GM12878 (cell line): ENCODE results near the gene DENND1A. TPM values are rescaled to one million over a fixed set of nuclear protein-coding genes. Genes with fewer than 3 reads are reported as not detected.

ENCODE experiments used
- ATAC-seq: fragments of 200-7000 bp; cut with Tn5 transposase; 3 replicates; pipeline ENCODE4 v1.9.1; 2020; ENCODE audit warnings: mild to moderate bottlenecking, moderate library complexity
- BruUV-seq: library from RNA; stranded (reverse); fragments of 400-500 nt; replicated peaks from 2 replicates; lab custom pipeline; 2021; lab: Mats Ljungman, UMichigan
- CTCF ChIA-PET: fragments of 300-600 bp; sonication (Branson Sonifier 250); formaldehyde crosslinking; extraction: SDS; loops from one replicate; lab custom pipeline; 2021; ENCODE audit warnings: inconsistent platforms; lab: Yijun Ruan, JAX
- POLR2A ChIA-PET: fragments of 350-600 bp; formaldehyde crosslinking; extraction: SDS; loops from one replicate; lab custom pipeline; 2021; ENCODE audit warnings: inconsistent platforms; lab: Charles Lee
- RAD21 ChIA-PET: fragments of 300-600 bp; sonication (Branson Sonifier 250); formaldehyde crosslinking; loops from one replicate; lab custom pipeline; 2023; ENCODE audit warnings: antibody characterized with exemption; ENCODE audit not compliant: unreplicated experiment; lab: Charles Lee
- SMC1A ChIA-PET: fragments of 300-600 bp; sonication (Branson Sonifier 250); formaldehyde crosslinking; loops from one replicate; lab custom pipeline; 2023; ENCODE audit not compliant: unreplicated experiment, uncharacterized antibody; lab: Charles Lee
- DNase-seq: peaks from one replicate; pipeline ENCODE4 v3.0.0-alpha.2; 2011; ENCODE audit warnings: low read depth, low spot score
- FAIRE-seq: peaks from 3 replicates; lab custom pipeline; 2011; peaks lifted over from hg19 to GRCh38; lab: Jason Lieb, UNC
- H2AFZ ChIP-seq: 2 replicates; pipeline ENCODE4 v1.6.0; 2011; ENCODE audit warnings: low read depth, low read length, control low read depth; ENCODE audit not compliant: control insufficient read depth
- H3K27ac ChIP-seq: 2 replicates; pipeline ENCODE4 v1.5.1; 2011; ENCODE audit warnings: control low read depth; ENCODE audit not compliant: control insufficient read depth, insufficient read depth
- H3K27me3 ChIP-seq, 2 experiments: replicated peaks in 1 of 2; 2 replicates each; pipeline versions ENCODE4 v1.6.0 to v1.6.1; 2011; ENCODE audit warnings: low read length in 1 of 2; ENCODE audit not compliant: control insufficient read depth in 2 of 2, insufficient read depth in 2 of 2
- H3K36me3 ChIP-seq, 2 experiments: 2 replicates each; pipeline ENCODE4 v1.5.1; 2011; ENCODE audit warnings: low read length in 1 of 2; ENCODE audit not compliant: control insufficient read depth in 2 of 2, insufficient read depth in 2 of 2
- H3K4me1 ChIP-seq: 2 replicates; pipeline ENCODE4 v1.6.1; 2011; ENCODE audit warnings: mild to moderate bottlenecking, low read length, moderate library complexity, mixed read lengths; ENCODE audit not compliant: control insufficient read depth, insufficient read depth
- H3K4me2 ChIP-seq: 2 replicates; pipeline ENCODE4 v1.6.0; 2011; ENCODE audit warnings: control low read depth; ENCODE audit not compliant: control insufficient read depth, insufficient read depth
- H3K4me3 ChIP-seq: fragments of 200-600 bp; sonication (generic); 2 replicates; pipeline ENCODE4 v1.5.1; 2016
- H3K79me2 ChIP-seq: 2 replicates; pipeline ENCODE4 v1.6.0; 2011; ENCODE audit warnings: low read length; ENCODE audit not compliant: control insufficient read depth, insufficient read depth
- H3K9ac ChIP-seq: 2 replicates; pipeline ENCODE4 v1.8.0; 2011; ENCODE audit warnings: low read length, control low read depth, mixed read lengths; ENCODE audit not compliant: control insufficient read depth, insufficient read depth
- H3K9me3 ChIP-seq: replicated peaks from 3 replicates; pipeline ENCODE4 v1.5.1; 2011; ENCODE audit warnings: mild to moderate bottlenecking, low read length; ENCODE audit not compliant: control insufficient read depth, insufficient read depth
- H4K20me1 ChIP-seq: 2 replicates; pipeline ENCODE4 v1.6.0; 2011; ENCODE audit not compliant: control insufficient read depth, insufficient read depth
- ASH2L ChIP-seq: fragments of 300-600, 200-600 bp; sonication (generic); IDR thresholded peaks from 2 replicates; pipeline ENCODE4 v1.6.1; 2017; ENCODE audit warnings: low read depth, mild to moderate bottlenecking, borderline replicate concordance
- ATF7 ChIP-seq: fragments of 450-650 bp; IDR thresholded peaks from 2 replicates; pipeline ENCODE4 v1.6.1; 2016; ENCODE audit warnings: low read depth, mild to moderate bottlenecking
- CBFB ChIP-seq: IDR thresholded peaks from 2 replicates; pipeline ENCODE4 v1.6.1; 2016; ENCODE audit warnings: antibody characterized with exemption, low read depth
- CREB1 ChIP-seq: IDR thresholded peaks from 2 replicates; pipeline ENCODE4 v1.6.1; 2012; ENCODE audit warnings: low read depth, mild to moderate bottlenecking, inconsistent platforms
- CREM ChIP-seq: IDR thresholded peaks from 2 replicates; pipeline ENCODE4 v1.6.1; 2014; ENCODE audit warnings: antibody characterized with exemption, low read depth
- EZH2 ChIP-seq: IDR thresholded peaks from 2 replicates; pipeline ENCODE4 v1.6.1; 2012; ENCODE audit warnings: low read depth, mild to moderate bottlenecking, control low read depth, inconsistent platforms, low read length, borderline replicate concordance; ENCODE audit not compliant: control insufficient read depth
- GATAD2B ChIP-seq: fragments of 450-650 bp; conservative IDR thresholded peaks from 2 replicates; pipeline ENCODE4 v1.6.1; 2017; ENCODE audit warnings: low read depth, mild to moderate bottlenecking, moderate library complexity
- MLLT1 ChIP-seq: fragments of 450-650 bp; IDR thresholded peaks from 2 replicates; pipeline ENCODE4 v1.6.1; 2016; ENCODE audit warnings: mild to moderate bottlenecking
- NFIC ChIP-seq: IDR thresholded peaks from 2 replicates; pipeline ENCODE4 v1.6.1; 2012; ENCODE audit warnings: low read depth, mild to moderate bottlenecking, inconsistent platforms, low read length, moderate library complexity
- RUNX3 ChIP-seq: IDR thresholded peaks from 2 replicates; pipeline ENCODE4 v1.6.1; 2012; ENCODE audit warnings: low read length, inconsistent platforms
- WGBS: methylation state at CpG from one replicate; pipeline ENCODE4 v1.1.6; 2016; ENCODE audit warnings: low lambda C conversion rate; ENCODE audit not compliant: insufficient replicate concordance, insufficient coverage; ENCODE audit errors: missing lambda C conversion rate; 5-methylcytosine and 5-hydroxymethylcytosine counted together
- in situ Hi-C: fragments of 300-500 bp; cut with MboI; formaldehyde crosslinking; loops from 9 replicates; pipeline ENCODE4 v1.14.3; 2018; ENCODE audit warnings: mixed read lengths
- intact Hi-C: fragments of 100-400 bp; cut with micrococcal nuclease; formaldehyde crosslinking; loops from one replicate; pipeline ENCODE4 v1.14.2; 2022; ENCODE audit not compliant: unreplicated experiment
- polyA plus RNA-seq, 11 experiments: library from polyadenylated mRNA; depleted of rRNA in 4 of 11; unstranded in 6 of 11; stranded (reverse) in 5 of 11; fragments of >200 nt; fragmentation: Nextera tagmentation in 4 of 11; fragmentation: Illumina TruSeq in 1 of 11; extraction: Ambion mirVana in 4 of 11; extraction: Trizol in 1 of 11; gene quantifications; 1 replicate in 1 of 11; 2 replicates in 10 of 11; pipeline versions ENCODE4 v1.2.1 to v1.2.3, GENCODE V29; 2011 to 2016; ENCODE audit warnings: inconsistent platforms in 2 of 11, missing spikeins in 2 of 11, low read depth in 1 of 11
- total RNA-seq, 4 experiments: library from RNA; depleted of rRNA in 3 of 4; stranded (reverse); fragments of >200 nt in 3 of 4; fragmentation: Illumina TruSeq in 1 of 4; extraction: Trizol in 1 of 4; gene quantifications; 2 replicates each; pipeline versions ENCODE4 v1.2.1 to v1.2.3, GENCODE V29; 2013 to 2021

The DENND1A gene
- total and polyA plus RNA-seq, 10 of the 15 experiments (the other 5 are each of a cell fraction or from before 2014, with no cell fraction given) = 14.1 to 48.6 (median 35.2) TPM

GRCh38 chr9:123796618-123797484 is 133.1 kb downstream of the DENND1A start:
- Histone ChIP-seq H3K9me3 (no peaks in the 10 kb centered on the region), H3K79me2 (peaks cover 17% of the 10 kb centered on the region), H3K4me3 (peak overlapping the region; percentile 40), H4K20me1 (no peaks in the 10 kb centered on the region), H3K9ac (no peak overlapping the region), H3K36me3 (no peaks in the 10 kb centered on the region; a peak in 1 of 4 replicates), H2AFZ (peak overlapping the region; percentile 54), H3K27ac (peak overlapping the region; percentile 51), H3K4me1 (peaks cover 6% of the 10 kb centered on the region), H3K27me3 (no peaks in the 10 kb centered on the region), H3K4me2 (peak overlapping the region; percentile 79)
- CTCF ChIA-PET = interaction anchor here (0.7 to 1.1 kb wide), 4 partner anchors 22 to 131 kb away, joined by 3 read pairs; no protein-coding TSS in a partner anchor
- peak; percentile 47 for ATAC-seq
- no TSS peak for BruUV-seq
- SMC1A ChIA-PET = interaction anchor here (0.7 to 4.4 kb wide), 30 partner anchors 9 to 260 kb away, joined by 3 to 17 read pairs (median 3); no protein-coding TSS in a partner anchor
- 42% methylated on average over 7 of the region's 7 CpGs for WGBS
- 0 out of 2 replicates have a peak, but pooled peaks have one; percentile 15 for TF ChIP-seq ASH2L
- peak; percentile 27; the same call in 1 of the 2 replicates for TF ChIP-seq RUNX3
- no peak for TF ChIP-seq CBFB
- TF ChIP-seq MLLT1 = peak; percentile 77
- no peak for TF ChIP-seq GATAD2B
- 0 out of 2 replicates have a peak, but pooled peaks have one; percentile 33 for TF ChIP-seq NFIC
- TF ChIP-seq ATF7 = peak; percentile 56; the same call in 1 of the 2 replicates
- no peak for TF ChIP-seq EZH2
- peak; percentile 78 for TF ChIP-seq CREB1
- peak; percentile 67 for TF ChIP-seq CREM
- in situ Hi-C loops (no loop called here), intact Hi-C loops (no loop called here)
- POLR2A ChIA-PET = interaction anchor here (0.9 to 1.2 kb wide), 3 partner anchors 22 to 132 kb away, joined by 3 to 5 read pairs (median 3); no protein-coding TSS in a partner anchor
- RAD21 ChIA-PET = interaction anchor here (0.6 to 1.6 kb wide), 9 partner anchors 11 to 459 kb away, joined by 3 to 5 read pairs (median 4); no protein-coding TSS in a partner anchor
- no peak for FAIRE-seq
- DNase-seq = no peak
